ENCODE results near the gene PTAFR. TPM values are rescaled to one million over a fixed set of nuclear protein-coding genes. Genes with fewer than 3 reads are reported as not detected.

The PTAFR gene
- total RNA-seq, 1 experiment from 2014 or later, result 1.9 TPM

GRCh38 chr1:28104866-28105467 is 71.5 kb downstream of the PTAFR start:
- Histone ChIP-seq H3T11ph (ENCODE audit: low read length) (no peak overlapping the region), H2AK5ac (ENCODE audit: insufficient read length, low read length) (no peak overlapping the region), H2BK5ac (ENCODE audit: insufficient read length, low read length) (no peak overlapping the region), H4K20me1 (ENCODE audit: control insufficient read depth, insufficient read depth, insufficient read length) (no peaks in the 10 kb centered on the region), H2BK120ac (ENCODE audit: low read depth, low read length, poor library complexity, severe bottlenecking) (no peak overlapping the region), H3K23ac (ENCODE audit: insufficient read length, low read depth, low read length) (no peak overlapping the region), H3K14ac (ENCODE audit: insufficient read depth, low read length) (no peak overlapping the region), H3K4me1 (ENCODE audit: insufficient read depth, low read length) (peaks cover 4% of the 10 kb centered on the region; the same call in 1 of the 2 replicates), H2BK20ac (ENCODE audit: low read depth, low read length, poor library complexity, severe bottlenecking) (no peak overlapping the region), H3K18ac (ENCODE audit: insufficient read length, low read depth, low read length) (peak overlapping the region; percentile 56), H3K23me2 (ENCODE audit: insufficient read length, low read depth, low read length, poor library complexity, severe bottlenecking) (no peaks in the 10 kb centered on the region), H4K91ac (ENCODE audit: insufficient read length, low read depth, low read length) (no peak overlapping the region), H2BK15ac (ENCODE audit: low read depth, low read length) (no peak overlapping the region), H3K4ac (ENCODE audit: low read depth, low read length) (no peak overlapping the region), H3K79me1 (ENCODE audit: insufficient read depth, low read depth, low read length, poor library complexity, severe bottlenecking) (no peaks in the 10 kb centered on the region), H2AFZ (ENCODE audit: low read length) (no peak overlapping the region), H3K27me3 (ENCODE audit: insufficient read depth, low read length) (no peaks in the 10 kb centered on the region), H4K8ac (replicated peaks; ENCODE audit: insufficient read length, low read depth, low read length) (no peak overlapping the region), H3K9me3 (ENCODE audit: control insufficient read depth, low read depth, low read length) (no peaks in the 10 kb centered on the region), H2BK12ac (ENCODE audit: insufficient read length, low read depth, low read length) (no peak overlapping the region), H3K27ac (ENCODE audit: insufficient read length, low read depth, low read length) (no peak overlapping the region), H3K4me2 (ENCODE audit: insufficient read depth, insufficient read length, low read length) (peak overlapping the region; percentile 36), H4K5ac (ENCODE audit: insufficient read length, low read depth, low read length) (no peak overlapping the region), H3K56ac (ENCODE audit: insufficient read length, low read depth, low read length) (no peak overlapping the region), H3K79me2 (ENCODE audit: insufficient read depth, low read length) (no peaks in the 10 kb centered on the region), H3K9ac (ENCODE audit: extremely low read depth, insufficient read length, low read length) (no peak overlapping the region)
- DNase-seq, result peak; percentile 96
- Mint-ChIP-seq H3K9me3 (no peaks in the 10 kb centered on the region), H3K36me3 (ENCODE audit: insufficient read depth in 1 of 3, low read depth in 3 of 3) (no peaks in the 10 kb centered on the region), H3K27ac (peak overlapping the region in 2 of 3 experiments; percentile 61 to 87; a peak in 3 of 7 replicates), H3K4me3 (peak overlapping the region; percentile 54 to 66), H3K4me1 (peaks cover 6 to 16% of the 10 kb centered on the region in 2 experiments), H3K27me3 (ENCODE audit: low read depth) (no peaks in the 10 kb centered on the region)
- TF ChIP-seq, protein P1, sequence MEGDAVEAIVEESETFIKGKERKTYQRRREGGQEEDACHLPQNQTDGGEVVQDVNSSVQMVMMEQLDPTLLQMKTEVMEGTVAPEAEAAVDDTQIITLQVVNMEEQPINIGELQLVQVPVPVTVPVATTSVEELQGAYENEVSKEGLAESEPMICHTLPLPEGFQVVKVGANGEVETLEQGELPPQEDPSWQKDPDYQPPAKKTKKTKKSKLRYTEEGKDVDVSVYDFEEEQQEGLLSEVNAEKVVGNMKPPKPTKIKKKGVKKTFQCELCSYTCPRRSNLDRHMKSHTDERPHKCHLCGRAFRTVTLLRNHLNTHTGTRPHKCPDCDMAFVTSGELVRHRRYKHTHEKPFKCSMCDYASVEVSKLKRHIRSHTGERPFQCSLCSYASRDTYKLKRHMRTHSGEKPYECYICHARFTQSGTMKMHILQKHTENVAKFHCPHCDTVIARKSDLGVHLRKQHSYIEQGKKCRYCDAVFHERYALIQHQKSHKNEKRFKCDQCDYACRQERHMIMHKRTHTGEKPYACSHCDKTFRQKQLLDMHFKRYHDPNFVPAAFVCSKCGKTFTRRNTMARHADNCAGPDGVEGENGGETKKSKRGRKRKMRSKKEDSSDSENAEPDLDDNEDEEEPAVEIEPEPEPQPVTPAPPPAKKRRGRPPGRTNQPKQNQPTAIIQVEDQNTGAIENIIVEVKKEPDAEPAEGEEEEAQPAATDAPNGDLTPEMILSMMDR (conservative IDR thresholded peaks at IDR 0.05), result no peak
- no CpG with 5 or more reads among the region's 11 CpGs for whole genome bisulfite sequencing (ENCODE audit: extremely low coverage, insufficient read length, low lambda C conversion rate)
